ENCODE data around the gene SOCS7.

Gene SOCS7

GRCh38 chr17:38397227-38397626 is 45.6 kb downstream of the SOCS7 start:
- no peak for TF ChIP-seq CTCF (conservative IDR thresholded peaks at IDR 0.05; ENCODE audit: control insufficient read depth, insufficient read depth, low read depth, low read length)
- no peak overlapping the region for H3K4me3 ChIP-seq (ENCODE audit: control insufficient read depth, low read depth, low read length)
- DNase-seq (ENCODE audit: low read depth) = no peak

DNA sequence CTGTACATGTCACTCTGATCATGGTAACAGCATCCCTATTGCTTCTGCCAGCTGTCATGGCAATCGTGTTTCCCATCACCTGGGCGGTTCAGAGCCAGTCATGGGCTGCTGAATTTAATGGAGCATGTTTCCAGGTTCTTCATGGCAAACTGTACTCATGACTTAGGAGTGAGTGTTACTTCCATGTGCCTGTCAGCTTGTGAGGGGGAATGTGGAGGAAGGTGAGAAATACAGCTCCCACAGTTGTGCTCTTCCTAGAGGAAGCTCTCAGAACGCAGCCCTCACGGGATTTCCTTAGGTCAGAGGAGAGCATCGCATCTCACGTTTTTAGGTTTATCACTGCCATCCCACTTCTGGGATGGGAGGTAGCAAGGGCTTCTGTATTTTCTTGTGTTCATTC is 48.6 kb downstream of the SOCS7 start:
- no peak for TF ChIP-seq CTCF (conservative IDR thresholded peaks at IDR 0.05; ENCODE audit: control insufficient read depth, insufficient read depth, low read depth, low read length)
- H3K4me3 ChIP-seq (ENCODE audit: control insufficient read depth, low read depth, low read length) = no peak overlapping the region
- DNase-seq (ENCODE audit: low read depth) = no peak

DNA sequence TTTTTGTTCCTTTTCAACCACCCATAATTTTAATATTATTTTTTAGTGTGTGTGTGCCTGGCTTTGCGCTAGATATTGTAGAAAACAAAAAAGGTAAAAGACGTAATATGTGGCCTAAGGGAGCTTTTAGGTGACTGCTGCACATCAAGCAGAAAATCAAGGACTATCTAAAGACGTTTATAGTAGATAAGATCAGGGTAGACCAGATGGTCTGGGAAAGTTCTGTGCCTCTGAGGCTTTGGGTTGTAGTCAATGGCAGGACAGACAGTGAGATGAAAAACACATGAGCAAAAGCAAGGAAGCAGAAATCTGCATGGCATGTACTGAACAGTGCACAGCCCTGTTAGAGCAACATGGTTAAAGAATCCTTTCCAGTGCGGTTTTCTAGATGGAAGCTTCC is 49.8 kb downstream of the SOCS7 start:
- H3K4me3 ChIP-seq (ENCODE audit: control insufficient read depth, low read depth, low read length) = no peak overlapping the region
- TF ChIP-seq CTCF (conservative IDR thresholded peaks at IDR 0.05; ENCODE audit: control insufficient read depth, insufficient read depth, low read depth, low read length) = no peak
- no peak for DNase-seq (ENCODE audit: low read depth)

DNA sequence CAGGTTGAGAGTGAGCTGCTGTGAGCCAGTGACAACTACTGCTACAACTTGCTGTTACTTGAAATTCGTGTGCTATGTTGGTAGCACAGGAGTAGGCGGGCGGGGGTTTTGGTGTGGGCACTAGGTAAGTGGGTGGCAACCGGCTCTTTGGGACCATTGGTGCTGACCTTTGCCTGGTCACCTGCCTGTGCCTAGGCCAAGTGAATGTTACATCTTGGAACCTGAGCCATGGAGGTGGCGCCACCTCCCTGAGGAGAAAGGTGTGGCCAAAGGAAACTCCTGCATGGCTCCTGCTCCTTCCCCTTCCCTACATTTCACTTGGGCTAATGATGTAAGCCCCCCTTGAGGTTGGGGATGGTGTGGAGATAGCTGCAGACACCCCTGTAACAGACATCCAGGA is 51.3 kb downstream of the SOCS7 start:
- no peak for TF ChIP-seq CTCF (conservative IDR thresholded peaks at IDR 0.05; ENCODE audit: control insufficient read depth, insufficient read depth, low read depth, low read length)
- DNase-seq (ENCODE audit: low read depth) = no peak
- H3K4me3 ChIP-seq (ENCODE audit: control insufficient read depth, low read depth, low read length) = no peak overlapping the region

- H3K4me3 ChIP-seq (ENCODE audit: control insufficient read depth, low read depth, low read length) = no peak overlapping the region
- peak; percentile 52 for DNase-seq (ENCODE audit: low read depth)
- TF ChIP-seq CTCF (conservative IDR thresholded peaks at IDR 0.05; ENCODE audit: control insufficient read depth, insufficient read depth, low read depth, low read length) = no peak
Measured at GRCh38 chr17:38403491-38403890, 51.8 kb downstream of the SOCS7 start.

DNA sequence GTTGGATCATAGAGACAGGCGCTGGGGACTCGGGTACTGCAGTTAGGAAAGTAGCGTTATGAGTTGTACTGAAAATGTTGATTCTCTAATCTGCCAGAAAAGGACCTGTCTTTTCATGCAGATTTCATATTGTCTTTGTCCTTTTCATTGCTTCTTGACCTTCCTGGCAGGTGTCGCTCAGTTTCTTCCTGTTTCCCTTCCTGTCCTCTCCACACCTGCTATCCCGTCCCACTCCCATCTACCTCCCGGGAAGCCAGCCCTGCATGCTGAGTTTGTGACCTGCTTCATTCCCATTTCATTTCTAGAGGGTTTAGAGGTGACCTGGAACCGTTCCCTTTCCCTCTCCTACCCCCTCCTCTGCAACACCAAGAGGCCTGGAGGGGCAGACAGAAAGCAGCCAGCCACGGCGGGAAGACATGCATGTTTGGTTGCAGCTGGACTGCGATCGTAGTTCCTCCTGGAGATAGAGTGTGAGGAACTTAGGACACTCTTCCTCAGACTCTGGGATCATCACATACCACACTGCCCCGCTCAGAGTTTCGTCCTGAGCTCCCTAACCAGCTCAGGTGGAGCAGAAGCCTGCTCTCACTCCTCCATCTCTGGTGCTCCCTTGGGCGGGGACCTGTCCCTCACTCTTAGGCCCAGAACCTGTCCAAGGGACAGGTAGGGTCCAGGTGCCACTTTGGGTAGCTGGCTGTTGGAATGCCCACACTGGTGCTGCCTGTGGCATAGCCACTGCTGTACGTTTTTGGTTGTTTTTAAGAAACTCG is 52.7 kb downstream of the SOCS7 start:
- H3K4me3 ChIP-seq (ENCODE audit: control insufficient read depth, low read depth, low read length) = no peak overlapping the region
- no peak for TF ChIP-seq CTCF (conservative IDR thresholded peaks at IDR 0.05; ENCODE audit: control insufficient read depth, insufficient read depth, low read depth, low read length)
- DNase-seq (ENCODE audit: low read depth) = no peak

All from fibroblast of mammary gland (primary cell).